Kidney epithelial cell (primary cell): ENCODE measurements around the gene RGS19. TPM values are rescaled to one million over a fixed set of nuclear protein-coding genes. Genes with fewer than 3 reads are reported as not detected.
A peak's percentile ranks its signal among the peaks of the same experiment; 100 is the strongest.

Experiments used
- DNase-seq: peaks from one replicate; pipeline ENCODE4 v3.0.0-alpha.2; 2010; ENCODE audit warnings: low read depth
- H3K27me3 ChIP-seq: 2 replicates; pipeline ENCODE4 v1.6.0; 2011; ENCODE audit warnings: low read length; ENCODE audit not compliant: control insufficient read depth, insufficient read depth
- H3K36me3 ChIP-seq: 2 replicates; pipeline ENCODE4 v1.5.1; 2011; ENCODE audit warnings: low read length; ENCODE audit not compliant: control insufficient read depth, insufficient read depth
- H3K4me3 ChIP-seq: 2 replicates; pipeline ENCODE4 v1.5.1; 2011; ENCODE audit warnings: low read depth, mild to moderate bottlenecking, control low read depth, low read length
- CTCF ChIP-seq: IDR thresholded peaks from 2 replicates; pipeline ENCODE4 v1.5.1; 2011; ENCODE audit warnings: mild to moderate bottlenecking, moderate library complexity, low read length, control low read depth, inconsistent platforms; ENCODE audit not compliant: insufficient read depth, poor library complexity, severe bottlenecking
- total RNA-seq: library from RNA; depleted of rRNA; stranded (reverse); fragments of >200 nt; gene quantifications from 2 replicates; pipeline ENCODE4 v1.2.3, GENCODE V29; 2015

RGS19 gene
- total RNA-seq, 1 donor from 2014 or later: 14.1 TPM

GRCh38 chr20:64045346-64046011 lies 33.8 kb downstream of the RGS19 start:
- Histone ChIP-seq H3K4me3 (no peak overlapping the region), H3K27me3 (peaks cover 59% of the 10 kb centered on the region), H3K36me3 (no peaks in the 10 kb centered on the region)
- TF ChIP-seq CTCF: no peak
- DNase-seq: no peak

DNA sequence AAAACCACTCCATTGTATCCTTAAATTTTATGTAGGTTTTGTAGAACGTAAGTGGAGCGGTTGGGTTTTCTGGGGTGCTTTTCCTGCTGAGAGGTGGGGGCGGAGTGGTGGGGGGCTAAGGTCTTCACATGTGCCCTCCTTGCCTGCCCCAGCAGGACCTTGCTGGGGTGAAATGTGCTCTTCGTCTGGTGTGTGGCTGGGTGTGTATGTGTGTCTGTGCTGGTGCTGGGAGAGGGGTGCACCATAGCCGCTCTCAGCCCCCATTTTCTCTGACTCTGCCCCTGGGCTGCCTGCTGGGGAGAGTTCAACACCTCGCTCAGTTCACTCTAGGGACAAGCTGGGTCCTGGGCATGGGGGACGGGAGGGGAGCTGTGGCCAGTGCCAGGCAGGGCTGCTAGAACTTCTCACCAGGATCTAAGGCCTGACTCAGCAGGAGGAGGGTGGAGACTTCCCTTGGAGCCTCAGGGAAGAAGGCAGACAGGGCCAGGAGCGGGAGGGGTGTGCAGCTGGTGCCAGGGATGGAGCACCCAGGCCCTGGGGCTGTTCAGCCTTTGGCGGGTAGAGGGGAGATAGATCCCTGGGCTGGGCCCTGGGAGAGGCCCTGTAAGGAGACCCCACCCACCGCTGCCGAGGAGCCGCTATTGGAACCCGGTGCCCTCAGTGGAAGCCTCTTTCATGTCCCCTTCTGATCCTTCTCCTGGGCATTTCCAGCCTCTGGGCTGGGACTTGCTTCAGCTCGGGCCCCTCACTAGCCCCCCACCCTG lies 34.7 kb downstream of the RGS19 start:
- DNase-seq: no peak

GRCh38 chr20:64043768-64044167 lies 35.5 kb downstream of the RGS19 start:
- H3K27me3 ChIP-seq: peaks cover 49% of the 10 kb centered on the region
- no peaks in the 10 kb centered on the region for H3K36me3 ChIP-seq
- no peak overlapping the region for H3K4me3 ChIP-seq
- DNase-seq: no peak
- TF ChIP-seq CTCF: no peak

More for the DNA sequence above, 34.7 kb downstream of the RGS19 start:
- no peaks in the 10 kb centered on the region for H3K36me3 ChIP-seq
- no peak for TF ChIP-seq CTCF
- H3K27me3 ChIP-seq: peaks cover 53% of the 10 kb centered on the region
- no peak overlapping the region for H3K4me3 ChIP-seq

DNA sequence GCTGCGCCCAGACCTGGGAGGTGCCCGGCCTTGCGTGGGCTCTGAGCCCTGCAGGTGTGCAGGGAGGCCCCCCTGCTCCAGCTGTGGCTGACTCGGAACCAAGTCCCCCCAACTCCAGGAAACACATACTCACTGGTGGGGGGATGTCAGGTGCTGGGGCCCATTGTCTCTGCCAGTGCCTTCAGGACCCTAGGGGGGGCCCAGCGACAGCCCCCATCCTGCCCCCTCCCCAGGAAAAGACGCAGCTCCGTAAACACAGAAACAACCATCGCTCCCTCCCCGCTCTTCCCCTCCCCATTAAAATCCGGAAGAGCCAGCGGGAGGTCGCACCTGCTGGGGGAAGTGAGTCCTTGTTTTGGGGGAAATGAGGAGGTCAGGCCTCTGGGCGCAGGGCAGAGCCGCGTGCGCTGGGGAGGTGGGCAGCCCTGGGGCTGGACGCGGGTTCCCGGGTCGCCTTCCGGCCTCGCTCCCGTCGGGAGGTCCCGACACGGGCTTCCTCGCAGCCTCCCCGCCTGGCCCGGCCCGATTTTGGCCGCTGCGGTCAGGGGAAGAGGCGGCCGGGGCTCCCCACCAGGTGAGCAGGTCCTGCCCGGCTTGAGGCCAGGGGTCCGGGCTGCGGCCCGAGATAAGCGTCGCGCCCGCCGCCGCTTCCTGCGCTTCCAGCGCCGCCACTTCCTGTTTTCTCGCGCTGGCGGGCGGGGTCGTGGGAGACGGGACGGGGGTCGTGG lies 37.1 kb downstream of the RGS19 start:
- Histone ChIP-seq H3K36me3 (no peaks in the 10 kb centered on the region), H3K27me3 (peaks cover 46% of the 10 kb centered on the region), H3K4me3 (peak overlapping the region; percentile 45)
- TF ChIP-seq CTCF: no peak
- no peak for DNase-seq

DNA sequence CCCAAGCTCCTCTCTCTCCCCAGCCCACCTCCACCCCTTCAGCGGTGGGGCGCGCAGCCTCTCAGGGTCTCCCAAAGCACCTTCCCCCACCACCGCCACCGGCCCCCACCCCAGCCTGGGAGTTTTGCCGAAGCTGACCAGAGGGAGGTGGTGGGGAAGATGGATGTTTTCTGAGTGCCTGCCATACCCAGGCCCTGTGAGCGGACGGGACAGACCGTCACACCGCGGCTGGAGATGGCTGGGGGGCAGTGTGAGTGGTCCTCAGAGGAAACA lies 37.6 kb downstream of the RGS19 start:
- no peak for TF ChIP-seq CTCF
- H3K4me3 ChIP-seq: no peak overlapping the region

More for the DNA sequence above, 37.6 kb downstream of the RGS19 start:
- no peaks in the 10 kb centered on the region for H3K36me3 ChIP-seq
- no peak for DNase-seq
- peaks cover 44% of the 10 kb centered on the region for H3K27me3 ChIP-seq
